C1 segment of cervical spinal cord (tissue), 14 donors: Measurements from ENCODE around the gene LZTS2.
A peak's percentile ranks its signal among the peaks of the same experiment; 100 is the strongest.

ENCODE experiments used
- DNase-seq, 14 donors: peaks; one replicate each; lab custom pipeline; 2025; lab: John Stamatoyannopoulos, UW

The LZTS2 gene

GRCh38 chr10:101013365-101013825 lies 13.8 kb downstream of the LZTS2 start:
- peak in 1 of 14 donors; percentile 40 for DNase-seq

GRCh38 chr10:101014230-101014884 lies 14.7 kb downstream of the LZTS2 start:
- DNase-seq: peak in 13 of 14 donors; percentile 20 to 82 (median 63)

- no peak for DNase-seq
These were observed 15.5 kb downstream of the LZTS2 start for GRCh38 chr10:101014966-101015581.

- DNase-seq: no peak
These were observed 16.0 kb downstream of the LZTS2 start for GRCh38 chr10:101015582-101015973.

GRCh38 chr10:101016814-101017213 lies 17.2 kb downstream of the LZTS2 start:
- DNase-seq: no peak

DNA sequence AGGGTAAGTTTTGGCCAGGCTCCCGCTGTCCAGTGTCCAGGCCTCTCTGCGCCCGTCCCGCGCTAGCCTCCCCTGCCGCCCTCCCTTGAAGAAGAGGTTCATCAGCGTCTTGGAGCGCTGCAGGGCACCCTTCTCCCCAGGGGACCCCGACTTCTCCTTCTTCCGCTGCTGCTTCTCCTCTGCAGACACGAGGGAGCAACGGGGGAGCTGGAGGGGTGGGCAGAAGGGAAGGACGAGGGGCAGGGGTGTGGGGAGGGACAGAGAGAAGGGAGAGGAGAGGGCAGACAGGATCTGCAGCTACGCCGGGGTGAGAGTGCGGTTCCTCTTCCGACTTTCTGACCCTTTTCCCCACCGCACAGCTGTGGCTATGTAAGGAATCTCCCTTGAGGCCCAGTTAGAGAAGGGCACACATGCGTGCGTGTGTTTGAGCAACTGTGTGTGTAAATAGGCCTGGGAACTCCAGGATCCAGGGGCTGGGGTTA lies 18.6 kb downstream of the LZTS2 start:
- no peak for DNase-seq

- peak in 11 of 14 donors; percentile 18 to 77 (median 56) for DNase-seq
These were observed 19.2 kb downstream of the LZTS2 start for GRCh38 chr10:101018600-101019439.

GRCh38 chr10:101019440-101019703 lies 19.8 kb downstream of the LZTS2 start:
- DNase-seq: no peak

- DNase-seq: no peak
These were observed 20.9 kb downstream of the LZTS2 start for GRCh38 chr10:101020427-101021075.

GRCh38 chr10:101021239-101021638 lies 21.6 kb downstream of the LZTS2 start:
- DNase-seq: no peak

GRCh38 chr10:101021692-101022251 lies 22.2 kb downstream of the LZTS2 start:
- no peak for DNase-seq

GRCh38 chr10:101022967-101023705 lies 23.5 kb downstream of the LZTS2 start:
- DNase-seq: no peak

DNA sequence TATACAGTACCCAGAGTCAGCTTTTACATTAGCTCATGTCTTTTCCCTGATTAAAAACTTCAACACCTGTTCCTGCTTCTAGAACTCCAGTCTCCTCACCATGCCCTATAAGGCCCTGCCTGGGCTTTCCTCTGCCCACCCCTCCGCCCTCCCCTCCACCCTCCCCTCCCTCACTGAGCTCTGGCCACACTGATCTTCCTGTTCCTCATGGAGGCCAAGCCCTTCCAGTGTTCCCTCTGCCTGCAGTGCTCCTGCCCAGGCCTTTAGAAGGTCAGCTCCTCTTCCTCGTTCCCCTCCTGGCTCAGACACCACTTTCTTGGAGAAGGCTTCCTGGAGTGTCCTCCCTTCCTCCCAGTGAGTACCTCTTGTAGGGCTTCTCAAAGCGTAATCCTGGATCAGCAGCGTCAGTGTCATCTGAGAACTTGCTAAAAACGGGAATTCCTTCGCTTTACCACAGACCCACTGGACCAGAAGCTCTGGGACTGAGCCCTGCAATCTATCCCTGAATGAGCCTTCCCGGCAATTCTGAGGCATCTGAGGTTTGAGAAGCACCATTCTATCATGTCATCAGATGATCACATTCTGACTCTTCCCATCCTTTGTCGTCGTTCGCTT lies 27.6 kb downstream of the LZTS2 start:
- DNase-seq: no peak

DNA sequence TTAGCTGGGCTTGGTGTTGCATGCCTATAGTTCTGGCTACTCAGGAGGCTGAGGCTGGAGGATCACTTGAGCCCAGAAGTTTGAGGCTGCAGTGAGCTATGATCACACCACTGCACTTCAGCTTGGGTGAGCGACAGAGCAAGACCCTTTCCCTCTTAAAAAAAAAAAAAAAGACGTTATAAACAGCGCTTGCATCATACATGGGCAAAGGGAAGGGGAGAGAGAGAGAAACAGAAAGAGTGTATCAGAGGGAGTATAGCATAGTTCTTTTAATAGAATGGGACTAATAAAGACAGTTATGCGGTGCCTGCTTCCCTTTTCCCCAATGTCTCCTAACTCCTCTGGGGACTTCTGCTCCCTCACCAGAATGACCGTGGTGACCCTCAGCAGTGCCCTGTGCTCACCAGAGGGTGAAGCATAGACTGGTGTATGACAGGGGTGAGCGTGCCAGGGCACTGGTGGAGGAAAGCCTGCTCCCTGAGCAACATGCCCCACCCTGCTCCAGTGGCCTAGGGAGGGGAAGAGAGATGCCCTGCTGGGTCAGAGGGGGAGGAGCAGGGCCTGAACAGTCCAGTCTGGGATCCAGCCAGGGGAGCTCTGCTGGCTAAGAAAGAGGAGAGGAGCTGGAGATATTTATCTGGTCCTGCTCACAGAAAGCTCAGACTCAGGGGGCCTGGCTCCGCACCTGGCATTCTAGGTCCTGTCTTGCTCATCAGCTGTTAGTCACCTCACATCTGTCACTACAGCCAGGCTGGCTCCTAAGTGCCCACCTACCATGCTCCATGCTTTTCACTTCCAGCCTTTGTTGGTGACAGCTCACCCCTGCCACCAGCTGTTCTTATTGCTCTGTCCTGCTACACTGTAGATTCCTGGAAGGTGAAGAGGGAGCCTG lies 29.1 kb downstream of the LZTS2 start:
- no peak for DNase-seq

DNA sequence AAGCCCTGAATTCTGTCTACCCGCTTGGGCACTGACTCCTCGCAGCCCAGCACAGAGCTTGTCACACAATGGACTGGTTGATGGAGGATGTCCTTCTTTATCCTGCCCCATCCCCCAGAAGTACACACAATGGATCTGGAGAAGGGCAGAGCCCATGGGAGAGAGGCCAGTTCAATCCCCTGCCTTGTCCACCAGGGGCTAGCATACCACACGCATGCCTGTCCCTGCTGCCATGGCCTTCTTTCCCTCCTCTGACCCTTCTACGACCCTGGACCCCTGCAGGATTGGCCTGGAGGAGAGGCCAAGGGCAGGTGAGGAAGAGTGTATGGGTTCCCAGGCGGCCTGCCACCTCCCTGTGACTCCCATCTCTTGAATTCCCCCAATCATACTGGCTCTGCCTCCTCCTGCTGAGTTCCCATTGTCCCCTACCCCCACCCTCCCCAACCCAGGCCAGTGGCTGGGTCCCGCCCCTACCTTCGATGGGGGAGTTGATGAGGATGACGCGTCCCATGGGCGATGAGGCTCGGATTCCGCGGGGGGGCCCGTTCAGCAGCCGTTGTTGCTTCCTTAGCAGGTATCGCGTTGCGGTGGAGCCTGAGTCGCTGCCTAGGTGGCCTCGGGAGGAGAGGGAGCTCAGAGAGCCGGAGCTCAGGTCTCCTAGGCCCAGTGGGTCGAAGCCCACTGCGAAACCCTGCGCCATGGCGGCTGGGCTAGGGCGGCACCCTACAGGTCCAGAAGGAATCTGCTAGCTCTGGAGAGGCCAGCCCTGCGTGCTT lies 30.1 kb downstream of the LZTS2 start:
- peak in 1 of 14 donors; percentile 18 for DNase-seq

DNA sequence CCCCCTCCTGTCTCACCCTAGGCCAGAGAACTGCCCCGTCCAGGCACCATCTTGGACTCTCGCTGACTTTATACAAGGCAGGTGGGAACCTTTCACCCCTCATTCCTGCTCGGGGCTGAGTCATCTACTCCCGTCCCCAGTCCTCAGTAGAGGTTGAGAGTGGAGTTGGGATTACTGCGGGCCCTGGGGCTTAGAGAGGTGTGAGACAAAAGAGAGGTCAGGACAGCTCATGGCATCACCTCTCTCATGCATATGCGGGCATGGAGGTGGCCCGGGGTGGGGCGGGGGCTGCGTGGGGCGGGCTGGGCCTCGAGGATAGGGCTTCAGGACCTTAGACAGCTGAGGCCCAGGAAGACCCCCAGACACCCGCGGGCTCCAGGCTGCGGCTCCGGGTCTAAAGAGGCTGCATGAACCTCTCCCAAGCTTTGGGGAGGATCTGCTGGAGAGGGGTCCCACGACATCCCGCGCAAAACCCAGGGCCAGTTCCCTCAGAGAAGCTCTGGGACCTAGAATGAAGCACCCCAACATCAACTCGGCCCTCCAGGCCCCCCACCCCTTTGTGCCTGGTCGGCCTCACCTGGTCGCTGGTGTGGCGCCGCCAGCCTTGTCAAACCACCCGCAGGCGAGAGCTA lies 31.0 kb downstream of the LZTS2 start:
- peak in 2 of 14 donors; percentile 53 to 59 for DNase-seq

DNA sequence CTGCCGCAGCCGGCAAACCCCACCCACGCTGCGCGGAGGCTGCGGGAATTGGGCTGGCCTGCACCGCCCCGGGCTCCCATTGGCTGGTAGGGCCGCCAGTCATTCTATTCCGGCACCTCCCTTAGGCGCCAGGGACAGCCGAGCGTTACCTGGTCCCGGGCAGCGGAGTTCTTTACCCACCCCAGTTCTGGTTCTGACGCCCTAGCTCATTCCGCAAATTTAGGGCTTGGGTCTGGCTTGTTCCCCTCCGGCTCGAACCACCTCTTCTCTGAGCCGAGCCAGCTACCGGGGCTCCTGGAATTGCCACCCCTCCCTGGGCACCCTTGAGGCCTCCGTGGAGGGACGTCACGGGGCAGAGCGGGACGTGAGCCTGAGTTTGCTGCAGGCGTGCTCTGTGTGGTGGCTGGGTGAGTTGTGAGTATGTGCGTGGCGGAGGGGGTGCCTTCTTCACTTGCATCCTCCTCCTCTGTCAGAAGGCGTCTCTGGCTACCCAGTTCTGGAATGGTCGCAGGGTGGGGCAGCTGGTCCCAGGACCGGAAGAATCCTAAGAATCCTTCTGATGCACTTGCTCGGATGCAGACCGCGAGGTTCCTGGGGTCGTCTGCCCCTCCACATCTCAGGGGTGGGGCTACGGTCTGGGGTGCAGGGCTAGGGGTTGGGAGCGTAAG lies 31.7 kb downstream of the LZTS2 start, which contains the start of the genes PDZD7 and SFXN3:
Gene PDZD7 (minus strand): TSS at position 2 of the 668 bp plus-strand sequence. CDS start 910 bp downstream, outside the sequence.
Gene SFXN3 (plus strand): TSS at position 107 of the 668 bp plus-strand sequence. CDS start 3,461 bp downstream, outside the sequence.
- DNase-seq: peak; percentile 35 to 95 (median 88)
